ENCODE results near the gene AGMO.

Gene AGMO

DNA sequence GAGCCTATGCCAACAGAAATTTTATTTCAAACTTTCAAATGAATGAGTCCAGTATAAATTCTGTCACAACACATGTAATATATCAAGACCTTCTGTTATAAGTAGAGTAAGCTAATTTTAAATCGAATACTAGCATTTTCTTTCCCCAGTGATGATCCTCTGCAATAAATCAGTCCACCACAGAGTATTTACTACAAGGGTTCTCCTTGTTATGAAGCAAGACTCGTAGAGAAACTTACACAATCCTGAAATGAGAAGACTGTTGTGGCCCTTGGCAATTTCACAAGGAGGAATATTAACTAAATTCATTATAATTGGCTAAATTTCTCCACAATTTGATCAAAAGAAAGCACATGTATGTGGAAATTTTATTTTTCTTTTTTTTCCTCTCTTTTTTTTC, 346.8 kb downstream of the AGMO start:
- no peak overlapping the region for H3K4me3 ChIP-seq (ENCODE audit: low read depth, low read length)
- H3K27me3 ChIP-seq (ENCODE audit: insufficient read depth, low read depth, severe bottlenecking): peaks cover 3% of the 10 kb centered on the region
- H3K9me3 ChIP-seq (ENCODE audit: severe bottlenecking): no peaks in the 10 kb centered on the region
- H3K27ac ChIP-seq: no peak overlapping the region
- no peaks in the 10 kb centered on the region for H3K36me3 ChIP-seq
- DNase-seq: no peak
- TF ChIP-seq, protein P1, sequence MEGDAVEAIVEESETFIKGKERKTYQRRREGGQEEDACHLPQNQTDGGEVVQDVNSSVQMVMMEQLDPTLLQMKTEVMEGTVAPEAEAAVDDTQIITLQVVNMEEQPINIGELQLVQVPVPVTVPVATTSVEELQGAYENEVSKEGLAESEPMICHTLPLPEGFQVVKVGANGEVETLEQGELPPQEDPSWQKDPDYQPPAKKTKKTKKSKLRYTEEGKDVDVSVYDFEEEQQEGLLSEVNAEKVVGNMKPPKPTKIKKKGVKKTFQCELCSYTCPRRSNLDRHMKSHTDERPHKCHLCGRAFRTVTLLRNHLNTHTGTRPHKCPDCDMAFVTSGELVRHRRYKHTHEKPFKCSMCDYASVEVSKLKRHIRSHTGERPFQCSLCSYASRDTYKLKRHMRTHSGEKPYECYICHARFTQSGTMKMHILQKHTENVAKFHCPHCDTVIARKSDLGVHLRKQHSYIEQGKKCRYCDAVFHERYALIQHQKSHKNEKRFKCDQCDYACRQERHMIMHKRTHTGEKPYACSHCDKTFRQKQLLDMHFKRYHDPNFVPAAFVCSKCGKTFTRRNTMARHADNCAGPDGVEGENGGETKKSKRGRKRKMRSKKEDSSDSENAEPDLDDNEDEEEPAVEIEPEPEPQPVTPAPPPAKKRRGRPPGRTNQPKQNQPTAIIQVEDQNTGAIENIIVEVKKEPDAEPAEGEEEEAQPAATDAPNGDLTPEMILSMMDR (IDR thresholded peaks at IDR 0.05; ENCODE audit: low read depth, low read length): no peak

DNA sequence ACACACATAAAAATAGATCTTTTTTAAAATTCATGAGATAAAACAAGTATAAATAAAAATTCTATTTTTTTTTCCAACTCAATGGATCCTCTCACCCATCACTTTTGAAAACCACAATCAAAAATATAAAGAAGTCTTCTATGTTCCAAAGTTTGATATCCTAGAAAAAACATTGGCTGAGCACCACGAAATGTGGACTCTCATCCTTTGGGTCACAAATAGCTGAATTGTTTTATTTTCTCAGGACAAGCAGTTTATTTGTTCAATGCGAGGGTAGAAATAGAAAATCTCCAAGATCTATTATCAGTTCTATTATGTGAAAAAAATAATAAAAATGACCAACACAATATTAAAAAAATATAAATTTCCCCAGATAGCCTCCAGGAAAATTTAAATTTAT, 348.7 kb downstream of the AGMO start:
- H3K27ac ChIP-seq: no peak overlapping the region
- no peaks in the 10 kb centered on the region for H3K36me3 ChIP-seq
- H3K9me3 ChIP-seq (ENCODE audit: severe bottlenecking): no peaks in the 10 kb centered on the region
- H3K4me3 ChIP-seq (ENCODE audit: low read depth, low read length): no peak overlapping the region
- no peaks in the 10 kb centered on the region for H3K27me3 ChIP-seq (ENCODE audit: insufficient read depth, low read depth, severe bottlenecking)
- DNase-seq: no peak
- TF ChIP-seq, protein P1 (IDR thresholded peaks at IDR 0.05; ENCODE audit: low read depth, low read length): no peak

DNA sequence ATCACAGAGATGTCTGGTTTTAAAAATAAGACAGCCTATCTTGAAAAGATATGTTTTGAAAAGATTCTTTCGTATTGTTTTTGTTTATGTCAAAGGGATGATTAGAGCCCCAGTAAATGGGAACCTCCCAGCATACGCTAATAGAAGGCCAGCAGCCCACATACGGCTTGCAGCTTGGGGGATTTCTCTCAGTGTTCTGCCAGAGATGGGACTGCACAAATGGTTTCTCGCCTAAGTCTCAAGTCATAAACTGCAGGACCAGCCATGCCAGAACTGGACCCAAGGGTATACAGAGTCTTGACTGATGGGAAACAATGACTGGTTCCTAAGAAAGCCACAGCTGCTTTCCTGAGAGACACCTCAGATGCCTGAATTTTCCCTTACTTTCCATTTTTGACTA, 352.4 kb downstream of the AGMO start:
- H3K9me3 ChIP-seq (ENCODE audit: severe bottlenecking): no peaks in the 10 kb centered on the region
- no peak for DNase-seq
- H3K4me3 ChIP-seq (ENCODE audit: low read depth, low read length): no peak overlapping the region
- H3K27ac ChIP-seq: no peak overlapping the region
- H3K36me3 ChIP-seq: no peaks in the 10 kb centered on the region
- TF ChIP-seq, protein P1 (IDR thresholded peaks at IDR 0.05; ENCODE audit: low read depth, low read length): no peak
- H3K27me3 ChIP-seq (ENCODE audit: insufficient read depth, low read depth, severe bottlenecking): no peaks in the 10 kb centered on the region

DNA sequence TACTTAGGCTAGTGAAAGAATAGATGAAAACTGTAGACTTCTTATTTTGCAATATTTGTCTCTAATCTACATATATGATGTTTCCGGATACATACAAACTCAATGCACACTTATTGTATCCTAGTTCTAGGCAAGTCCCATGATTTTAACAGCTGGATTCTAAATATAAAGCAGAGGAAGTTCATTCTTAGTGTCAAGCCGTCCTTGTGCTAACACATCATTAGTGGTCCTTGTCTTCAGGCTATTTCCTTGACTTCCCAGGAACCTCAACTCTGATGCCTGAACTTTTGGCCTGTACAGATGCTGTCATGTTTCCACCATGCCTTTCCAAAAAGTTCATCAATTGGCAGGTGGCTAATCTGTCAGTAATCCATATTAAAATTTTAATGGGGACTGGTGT, 357.4 kb downstream of the AGMO start:
- Histone ChIP-seq H3K9me3 (ENCODE audit: severe bottlenecking) (no peaks in the 10 kb centered on the region), H3K27ac (no peak overlapping the region), H3K36me3 (no peaks in the 10 kb centered on the region), H3K27me3 (ENCODE audit: insufficient read depth, low read depth, severe bottlenecking) (no peaks in the 10 kb centered on the region), H3K4me3 (ENCODE audit: low read depth, low read length) (no peak overlapping the region)
- TF ChIP-seq, protein P1 (IDR thresholded peaks at IDR 0.05; ENCODE audit: low read depth, low read length): no peak
- DNase-seq: no peak

DNA sequence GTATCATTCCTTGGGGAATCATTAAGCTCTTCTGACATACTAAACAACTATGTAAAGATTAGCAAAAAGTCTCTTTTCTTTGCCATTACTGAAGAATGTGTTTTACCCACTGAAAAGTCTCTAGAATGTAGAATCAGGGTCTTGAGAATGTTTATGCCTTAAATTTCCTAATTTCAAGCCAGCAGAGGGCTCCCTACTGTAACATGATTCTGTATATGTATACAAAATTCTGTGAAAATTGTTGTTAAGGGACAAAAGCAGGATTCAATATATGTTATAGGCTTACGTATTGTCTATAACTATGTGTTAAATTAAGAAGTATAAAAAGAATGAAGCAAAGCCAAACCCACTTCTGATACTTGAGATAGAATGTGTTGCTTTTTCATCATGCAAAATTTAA, 362.3 kb downstream of the AGMO start:
- H3K27ac ChIP-seq: no peak overlapping the region
- no peaks in the 10 kb centered on the region for H3K36me3 ChIP-seq
- TF ChIP-seq, protein P1 (IDR thresholded peaks at IDR 0.05; ENCODE audit: low read depth, low read length): peak; percentile 7; the same call in 1 of the 2 replicates
- no peaks in the 10 kb centered on the region for H3K27me3 ChIP-seq (ENCODE audit: insufficient read depth, low read depth, severe bottlenecking)
- no peak for DNase-seq
- no peaks in the 10 kb centered on the region for H3K9me3 ChIP-seq (ENCODE audit: severe bottlenecking)
- H3K4me3 ChIP-seq (ENCODE audit: low read depth, low read length): no peak overlapping the region

Data from WERI-Rb-1 (cell line).